Measurements from ENCODE around the gene IL17RC. TPM values are rescaled to one million over a fixed set of nuclear protein-coding genes. Genes with fewer than 3 reads are reported as not detected.

The IL17RC gene
- total RNA-seq, 1 experiment from 2014 or later: 17.6 TPM

- Histone ChIP-seq H3K36me3 (ENCODE audit: control insufficient read depth in 1 of 2, insufficient read depth in 2 of 2, low read length in 2 of 2) (peaks cover 0 to 4% of the 10 kb centered on the region in 2 experiments; a peak in 1 of 4 replicates), H4K20me1 (ENCODE audit: insufficient read depth) (no peaks in the 10 kb centered on the region), H3K4me1 (ENCODE audit: control insufficient read depth in 1 of 2, insufficient read depth in 2 of 2, low read length in 2 of 2) (peaks cover 9 to 24% of the 10 kb centered on the region in 2 experiments), H3K9me2 (ENCODE audit: insufficient read depth) (no peaks in the 10 kb centered on the region), H3K9ac (ENCODE audit: low read length) (no peak overlapping the region), H3K79me2 (ENCODE audit: insufficient read depth, low read length) (no peaks in the 10 kb centered on the region), H3K4me3 (replicated peaks in 1 of 2; ENCODE audit: low read depth in 1 of 2, low read length in 2 of 2) (no peak overlapping the region), H3K27ac (ENCODE audit: low read depth, low read length) (no peak overlapping the region), H2AFZ (ENCODE audit: low read depth, low read length, poor library complexity, severe bottlenecking) (no peak overlapping the region), H3K4me2 (ENCODE audit: low read length) (no peak overlapping the region), H3K9me3 (ENCODE audit: control insufficient read depth in 1 of 2, insufficient read depth in 1 of 2, low read depth in 1 of 2, low read length in 2 of 2) (no peaks in the 10 kb centered on the region), H3K27me3 (ENCODE audit: insufficient read depth, low read length) (no peaks in the 10 kb centered on the region)
- ChIA-PET POLR2A (no interaction called here), CTCF (interaction anchor here (6.2 kb wide), 1 partner anchor 15 kb away, joined by 65 read pairs; no protein-coding TSS in a partner anchor), RAD21 (ENCODE audit: low non-redundant PET in 1 of 2, low total read pairs in 2 of 2, uncharacterized antibody in 2 of 2, unreplicated experiment in 2 of 2) (no interaction called here)
- TF ChIP-seq, protein P1, sequence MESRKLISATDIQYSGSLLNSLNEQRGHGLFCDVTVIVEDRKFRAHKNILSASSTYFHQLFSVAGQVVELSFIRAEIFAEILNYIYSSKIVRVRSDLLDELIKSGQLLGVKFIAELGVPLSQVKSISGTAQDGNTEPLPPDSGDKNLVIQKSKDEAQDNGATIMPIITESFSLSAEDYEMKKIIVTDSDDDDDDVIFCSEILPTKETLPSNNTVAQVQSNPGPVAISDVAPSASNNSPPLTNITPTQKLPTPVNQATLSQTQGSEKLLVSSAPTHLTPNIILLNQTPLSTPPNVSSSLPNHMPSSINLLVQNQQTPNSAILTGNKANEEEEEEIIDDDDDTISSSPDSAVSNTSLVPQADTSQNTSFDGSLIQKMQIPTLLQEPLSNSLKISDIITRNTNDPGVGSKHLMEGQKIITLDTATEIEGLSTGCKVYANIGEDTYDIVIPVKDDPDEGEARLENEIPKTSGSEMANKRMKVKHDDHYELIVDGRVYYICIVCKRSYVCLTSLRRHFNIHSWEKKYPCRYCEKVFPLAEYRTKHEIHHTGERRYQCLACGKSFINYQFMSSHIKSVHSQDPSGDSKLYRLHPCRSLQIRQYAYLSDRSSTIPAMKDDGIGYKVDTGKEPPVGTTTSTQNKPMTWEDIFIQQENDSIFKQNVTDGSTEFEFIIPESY (IDR thresholded peaks at IDR 0.05; ENCODE audit: extremely low read depth, insufficient replicate concordance, low read length): no peak
- peak; percentile 41; the same call in 1 of the 2 replicates for TF ChIP-seq RAD21 (IDR thresholded peaks at IDR 0.05; ENCODE audit: low read depth)
- TF ChIP-seq, protein P2, sequence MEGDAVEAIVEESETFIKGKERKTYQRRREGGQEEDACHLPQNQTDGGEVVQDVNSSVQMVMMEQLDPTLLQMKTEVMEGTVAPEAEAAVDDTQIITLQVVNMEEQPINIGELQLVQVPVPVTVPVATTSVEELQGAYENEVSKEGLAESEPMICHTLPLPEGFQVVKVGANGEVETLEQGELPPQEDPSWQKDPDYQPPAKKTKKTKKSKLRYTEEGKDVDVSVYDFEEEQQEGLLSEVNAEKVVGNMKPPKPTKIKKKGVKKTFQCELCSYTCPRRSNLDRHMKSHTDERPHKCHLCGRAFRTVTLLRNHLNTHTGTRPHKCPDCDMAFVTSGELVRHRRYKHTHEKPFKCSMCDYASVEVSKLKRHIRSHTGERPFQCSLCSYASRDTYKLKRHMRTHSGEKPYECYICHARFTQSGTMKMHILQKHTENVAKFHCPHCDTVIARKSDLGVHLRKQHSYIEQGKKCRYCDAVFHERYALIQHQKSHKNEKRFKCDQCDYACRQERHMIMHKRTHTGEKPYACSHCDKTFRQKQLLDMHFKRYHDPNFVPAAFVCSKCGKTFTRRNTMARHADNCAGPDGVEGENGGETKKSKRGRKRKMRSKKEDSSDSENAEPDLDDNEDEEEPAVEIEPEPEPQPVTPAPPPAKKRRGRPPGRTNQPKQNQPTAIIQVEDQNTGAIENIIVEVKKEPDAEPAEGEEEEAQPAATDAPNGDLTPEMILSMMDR (IDR thresholded peaks at IDR 0.05 in 2 of 3, conservative IDR thresholded peaks at IDR 0.05 in 1 of 3; ENCODE audit: borderline replicate concordance in 1 of 3, insufficient read depth in 1 of 3, low read depth in 2 of 3, low read length in 2 of 3): peak in 1 of 3 experiments; percentile 23; a peak in 1 of 6 replicates
- no TSS peak for BruUV-seq (replicated peaks)
- DNase-seq (ENCODE audit: low read depth, low spot score): no peak
- no peak for ATAC-seq
- intact Hi-C loops (cut with micrococcal nuclease): loop anchor here (5.0 kb wide), 3 partner anchors 39 to 214 kb away; partner anchors contain the start of genes JAGN1 and RPUSD3
Observed at GRCh38 chr3:9930804-9931418, 14.0 kb downstream of the IL17RC start.
